B cell (primary cell): Measurements from ENCODE around the gene AHDC1. TPM values are rescaled to one million over a fixed set of nuclear protein-coding genes. Genes with fewer than 3 reads are reported as not detected.

ENCODE experiments used
- ATAC-seq: fragments of 200-7000 bp; cut with Tn5 transposase; one replicate; pipeline ENCODE4 v1.10.0; 2021; ENCODE audit warnings: low read depth, mild to moderate bottlenecking, moderate number of reproducible peaks, moderate library complexity
- CTCF ChIA-PET: fragments of 350-600 bp; sonication (Branson Sonifier 250); formaldehyde crosslinking; loops from one replicate; lab custom pipeline; 2021; ENCODE audit warnings: antibody characterized with exemption, inconsistent platforms; lab: Charles Lee
- POLR2A ChIA-PET: fragments of 350-600 bp; sonication (Branson Sonifier 250); formaldehyde crosslinking; loops from one replicate; lab custom pipeline; 2021; ENCODE audit warnings: antibody characterized with exemption; lab: Charles Lee
- DNase-seq: peaks from one replicate; pipeline ENCODE4 v3.0.0; 2013
- H2AFZ ChIP-seq: 2 replicates; pipeline ENCODE4 v1.6.1; 2012; ENCODE audit warnings: mild to moderate bottlenecking, low read depth, low read length; ENCODE audit not compliant: insufficient read depth, poor library complexity, severe bottlenecking
- H3K27ac ChIP-seq, 2 donors: 1 replicate in 1 of 2; 2 replicates in 1 of 2; pipeline ENCODE4 v1.5.1; 2012 to 2013; ENCODE audit warnings: low read length in 2 of 2, mild to moderate bottlenecking in 2 of 2, moderate library complexity in 1 of 2
- H3K27me3 ChIP-seq, 4 experiments: fragments of 200-600 bp in 1 of 4; sonication (generic) in 1 of 4; replicated peaks in 1 of 4; 1 replicate in 2 of 4; 2 replicates in 2 of 4; pipeline versions ENCODE4 v1.6.1 to v1.7.0; 2013 to 2016; ENCODE audit warnings: low read length in 3 of 4, mild to moderate bottlenecking in 2 of 4, mixed read lengths in 1 of 4, moderate library complexity in 1 of 4; ENCODE audit not compliant: insufficient read depth in 4 of 4, control insufficient read depth in 3 of 4; ENCODE audit errors: control extremely low read depth in 1 of 4
- H3K36me3 ChIP-seq, 2 experiments: replicated peaks in 1 of 2; 1 replicate in 1 of 2; 2 replicates in 1 of 2; pipeline versions ENCODE4 v1.6.1 to v1.7.1; 2013; ENCODE audit warnings: low read length in 1 of 2; ENCODE audit not compliant: insufficient read depth in 2 of 2, control insufficient read depth in 1 of 2; ENCODE audit errors: control extremely low read depth in 1 of 2, extremely low read depth in 1 of 2
- H3K4me1 ChIP-seq, 2 donors: fragments of 200-600 bp in 1 of 2; sonication (generic) in 1 of 2; 1 replicate in 1 of 2; 2 replicates in 1 of 2; pipeline versions ENCODE4 v1.5.1 to v1.6.1; 2013 to 2017; ENCODE audit warnings: low read length in 2 of 2; ENCODE audit not compliant: control insufficient read depth in 2 of 2, insufficient read depth in 2 of 2
- H3K4me2 ChIP-seq: replicated peaks from 2 replicates; pipeline ENCODE3; 2012; ENCODE audit warnings: mild to moderate bottlenecking, low read depth, low read length; ENCODE audit not compliant: poor library complexity, severe bottlenecking
- H3K4me3 ChIP-seq, 5 experiments: fragments of 200-600 bp in 1 of 5; sonication (generic) in 1 of 5; 1 replicate in 3 of 5; 2 replicates in 2 of 5; pipeline versions ENCODE4 v1.5.1 to v1.7.0; 2011 to 2016; ENCODE audit warnings: low read length in 4 of 5, mild to moderate bottlenecking in 4 of 5, low read depth in 2 of 5, control low read depth in 1 of 5, moderate library complexity in 1 of 5; ENCODE audit not compliant: insufficient read depth in 1 of 5; ENCODE audit errors: control extremely low read depth in 1 of 5, extremely low read depth in 1 of 5
- H3K79me2 ChIP-seq: fragments of 200-600 bp; sonication (generic); one replicate; pipeline ENCODE4 v1.6.0; 2016; ENCODE audit warnings: low read length; ENCODE audit not compliant: control insufficient read depth, insufficient read depth
- H3K9ac ChIP-seq: fragments of 200-600 bp; sonication (generic); 2 replicates; pipeline ENCODE4 v1.6.1; 2017; ENCODE audit warnings: mild to moderate bottlenecking, low read length, moderate library complexity
- H3K9me3 ChIP-seq, 3 donors: one replicate each; pipeline versions ENCODE4 v1.6.1 to v1.7.1; 2013; ENCODE audit warnings: low read length in 2 of 3; ENCODE audit not compliant: control insufficient read depth in 2 of 3, insufficient read depth in 1 of 3; ENCODE audit errors: control extremely low read depth in 1 of 3
- H4K20me1 ChIP-seq: 2 replicates; pipeline ENCODE4 v1.6.0; 2012; ENCODE audit warnings: mild to moderate bottlenecking, low read length; ENCODE audit not compliant: insufficient read depth, control insufficient read depth, poor library complexity, severe bottlenecking
- H3K27ac Mint-ChIP-seq: one replicate; pipeline ENCODE4 v1.8.0; 2021; ENCODE audit warnings: mixed read lengths
- H3K27me3 Mint-ChIP-seq: one replicate; pipeline ENCODE4 v1.8.0; 2021; ENCODE audit warnings: mixed read lengths
- H3K4me1 Mint-ChIP-seq: one replicate; pipeline ENCODE4 v1.8.0; 2021; ENCODE audit warnings: mixed read lengths
- H3K4me3 Mint-ChIP-seq: one replicate; pipeline ENCODE4 v1.8.0; 2021; ENCODE audit warnings: mixed read lengths
- H3K9me3 Mint-ChIP-seq: one replicate; pipeline ENCODE4 v1.8.0; 2022; ENCODE audit warnings: mixed read lengths; ENCODE audit not compliant: insufficient read depth
- CTCF ChIP-seq: fragments of 200-600 bp; IDR thresholded peaks from one replicate; pipeline ENCODE4 v1.8.0; 2022; ENCODE audit warnings: antibody characterized with exemption, mild to moderate bottlenecking
- EZH2 ChIP-seq: IDR thresholded peaks from 2 replicates; pipeline ENCODE4 v1.6.1; 2012; ENCODE audit warnings: borderline replicate concordance, low read depth, mild to moderate bottlenecking, moderate library complexity, low read length; ENCODE audit not compliant: insufficient read depth, poor library complexity, severe bottlenecking
- WGBS: methylation state at CpG from one replicate; pipeline ENCODE4 v1.1.5; 2013; ENCODE audit warnings: missing lambda C conversion rate; ENCODE audit not compliant: insufficient coverage; 5-methylcytosine and 5-hydroxymethylcytosine counted together
- intact Hi-C: fragments of 100-400 bp; cut with micrococcal nuclease; formaldehyde crosslinking; loops from one replicate; pipeline ENCODE4 v1.10.0; 2022
- polyA plus RNA-seq: library from polyadenylated mRNA; depleted of rRNA; stranded (reverse); fragments of >200 nt; gene quantifications from 2 replicates; pipeline ENCODE4 v1.2.3, GENCODE V29; 2012
- total RNA-seq, 2 donors: library from RNA; stranded (reverse); fragments of 120-200 nt in 1 of 2; gene quantifications; 1 replicate in 1 of 2; 2 replicates in 1 of 2; pipeline versions ENCODE4 v1.2.3 to v1.2.4, GENCODE V29; 2013 to 2022

AHDC1 gene
- total and polyA plus RNA-seq, 2 donors (not counting 1 experiment from before 2014, with no cell fraction given): 6.2 to 32.0 TPM

DNA sequence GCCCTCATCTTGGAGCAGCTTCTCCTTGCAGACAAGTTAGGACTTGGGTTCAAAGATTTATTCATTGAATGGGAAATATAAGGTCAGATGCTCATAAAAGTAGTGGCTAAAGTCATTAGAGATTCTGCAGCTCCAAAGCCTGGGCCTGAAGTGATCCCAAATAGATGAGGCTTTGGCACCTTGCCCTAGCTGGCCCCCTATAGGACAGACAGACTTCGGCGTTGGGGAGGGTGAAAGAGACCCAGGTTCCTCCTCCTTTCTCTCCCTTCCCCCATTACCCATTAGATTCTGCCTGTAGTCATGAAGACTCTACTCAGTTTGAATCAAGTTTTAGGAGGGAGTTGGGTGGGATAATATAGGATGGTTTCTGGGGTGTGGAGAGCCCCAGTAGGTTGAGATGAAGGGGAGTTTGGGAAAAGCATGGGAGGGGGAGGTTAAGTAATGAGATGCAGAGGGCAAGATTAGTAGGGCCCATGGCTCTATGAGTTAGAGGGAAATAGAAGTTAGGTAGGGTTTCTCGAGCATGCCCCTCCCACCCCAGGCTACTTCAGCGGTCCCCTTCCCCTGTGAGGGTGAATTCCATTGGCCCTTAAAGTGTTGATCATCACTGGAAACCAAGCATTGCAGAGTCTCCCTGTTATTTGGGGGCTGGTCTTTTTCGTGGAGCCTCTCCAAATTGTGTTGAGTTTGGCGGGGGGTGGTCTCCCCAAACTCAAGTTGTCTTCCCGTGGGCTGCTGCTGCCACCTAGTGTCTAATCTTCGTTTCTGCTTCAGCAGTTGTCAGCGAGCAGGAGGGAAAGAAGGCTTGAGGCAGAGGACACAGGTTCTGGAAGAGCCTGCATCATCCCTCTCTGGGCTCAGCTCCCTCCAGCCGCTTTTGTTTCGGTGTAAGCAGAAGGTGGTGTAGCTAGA is 2.1 kb upstream of the AHDC1 start:
- TF ChIP-seq CTCF: peak; percentile 85
- TF ChIP-seq EZH2: no peak
- no peak overlapping the region for H3K4me3 ChIP-seq
- ChIA-PET POLR2A (interaction anchor here (0.5 to 4.1 kb wide), 5 partner anchors 50 to 292 kb away, joined by 4 to 31 read pairs (median 5); no protein-coding TSS in a partner anchor), CTCF (interaction anchor here (0.6 to 20.3 kb wide), 51 partner anchors 9 to 562 kb away, joined by 3 to 473 read pairs (median 5); partner anchors contain the start of genes IFI6 and MAP3K6)
- H3K27ac ChIP-seq: no peak overlapping the region
- H3K36me3 ChIP-seq: no peaks in the 10 kb centered on the region
- Mint-ChIP-seq H3K4me3 (peak overlapping the region; percentile 94), H3K9me3 (no peaks in the 10 kb centered on the region), H3K4me1 (peaks cover 36% of the 10 kb centered on the region), H3K27me3 (no peaks in the 10 kb centered on the region), H3K27ac (peak overlapping the region; percentile 69)
- no peak for ATAC-seq
- intact Hi-C loops: loop anchor here (1.0 to 10.0 kb wide), 6 partner anchors 38 to 306 kb away; partner anchors contain the start of gene FAM76A
- H2AFZ ChIP-seq: no peak overlapping the region
- peak overlapping the region; percentile 51 for H3K4me2 ChIP-seq
- no peak overlapping the region for H3K9ac ChIP-seq
- peaks cover 50 to 65% of the 10 kb centered on the region in 2 donors for H3K4me1 ChIP-seq
- H4K20me1 ChIP-seq: peaks cover 18% of the 10 kb centered on the region
- 1% methylated on average over 7 of the region's 11 CpGs for WGBS
- no peaks in the 10 kb centered on the region for H3K9me3 ChIP-seq
- no peaks in the 10 kb centered on the region for H3K27me3 ChIP-seq
- DNase-seq: peak; percentile 83
- peaks cover 32% of the 10 kb centered on the region for H3K79me2 ChIP-seq
